WTC11 (cell line): Measurements from ENCODE around the gene FBXL13. TPM values are rescaled to one million over a fixed set of nuclear protein-coding genes. Genes with fewer than 3 reads are reported as not detected.
"Not testable (repeated sequence)": the region's sequence is repeated elsewhere in the genome, so short reads cannot be mapped to it uniquely, and the experiment has no call there.

Source experiments
- ATAC-seq: fragments of 200-7000 bp; cut with Tn5 transposase; 2 replicates; pipeline ENCODE4 v1.10.0; 2021; ENCODE audit warnings: mild to moderate bottlenecking, moderate library complexity
- CTCF ChIA-PET: fragments of 300-600 bp; sonication (Branson Sonifier 250); formaldehyde crosslinking; loops from one replicate; lab custom pipeline; 2021; ENCODE audit warnings: antibody characterized with exemption; lab: Charles Lee
- POLR2A ChIA-PET: fragments of 350-600 bp; sonication (Branson Sonifier 250); formaldehyde crosslinking; loops from one replicate; lab custom pipeline; 2021; ENCODE audit warnings: antibody characterized with exemption; lab: Charles Lee
- DNase-seq: peaks from one replicate; pipeline ENCODE4 v3.0.0; 2021; ENCODE audit warnings: low spot score
- H3K27ac Mint-ChIP-seq: 2 replicates; pipeline ENCODE4 v1.8.0; 2021; ENCODE audit warnings: mixed read lengths
- H3K27me3 Mint-ChIP-seq: 2 replicates; pipeline ENCODE4 v1.8.0; 2021; ENCODE audit warnings: low read depth, mild to moderate bottlenecking, moderate library complexity, mixed read lengths
- H3K36me3 Mint-ChIP-seq: 2 replicates; pipeline ENCODE4 v1.8.0; 2021; ENCODE audit warnings: mixed read lengths
- H3K4me1 Mint-ChIP-seq: 2 replicates; pipeline ENCODE4 v1.8.0; 2022; ENCODE audit warnings: mixed read lengths
- H3K4me3 Mint-ChIP-seq: 2 replicates; pipeline ENCODE4 v1.8.0; 2021; ENCODE audit warnings: mild to moderate bottlenecking, moderate library complexity, mixed read lengths
- H3K9me3 Mint-ChIP-seq: 2 replicates; pipeline ENCODE4 v1.8.0; 2021; ENCODE audit warnings: mixed read lengths
- ATF1 ChIP-seq: sonication (generic); formaldehyde crosslinking; IDR thresholded peaks from 2 replicates; pipeline ENCODE4 v1.8.1; 2023; ENCODE audit warnings: mild to moderate bottlenecking, moderate library complexity, missing genetic modification reagents
- ETV6 ChIP-seq: sonication (generic); formaldehyde crosslinking; IDR thresholded peaks from 2 replicates; pipeline ENCODE4 v1.8.1; 2022; ENCODE audit warnings: mild to moderate bottlenecking, missing genetic modification reagents
- GABPB1 ChIP-seq: sonication (generic); formaldehyde crosslinking; IDR thresholded peaks from 2 replicates; pipeline ENCODE4 v1.8.1; 2023; ENCODE audit warnings: mild to moderate bottlenecking, missing genetic modification reagents
- MYBL2 ChIP-seq: sonication (generic); formaldehyde crosslinking; IDR thresholded peaks from 2 replicates; pipeline ENCODE4 v1.8.1; 2023; ENCODE audit warnings: mild to moderate bottlenecking, moderate library complexity, missing genetic modification reagents
- NFATC4 ChIP-seq: fragments of 250-450 bp; sonication (Bioruptor Pico); IDR thresholded peaks from 2 replicates; pipeline ENCODE4 v1.9.0; 2021; ENCODE audit warnings: mild to moderate bottlenecking
- PRRX2 ChIP-seq: fragments of 250-450 bp; sonication (Bioruptor Pico); IDR thresholded peaks from 2 replicates; pipeline ENCODE4 v1.8.0; 2021; ENCODE audit warnings: mild to moderate bottlenecking
- SMAD3 ChIP-seq: sonication (generic); formaldehyde crosslinking; IDR thresholded peaks from 2 replicates; pipeline ENCODE4 v1.8.0; 2022; ENCODE audit warnings: missing genetic modification reagents, mild to moderate bottlenecking, borderline replicate concordance
- SOX15 ChIP-seq: fragments of 250-450 bp; sonication (Bioruptor Pico); IDR thresholded peaks from 2 replicates; pipeline ENCODE4 v1.9.0; 2021; ENCODE audit warnings: mild to moderate bottlenecking
- TCF7 ChIP-seq: sonication (generic); formaldehyde crosslinking; IDR thresholded peaks from 2 replicates; pipeline ENCODE4 v1.8.0; 2022; ENCODE audit warnings: mild to moderate bottlenecking, low read depth, missing genetic modification reagents, moderate library complexity
- ZNF219 ChIP-seq: sonication (generic); formaldehyde crosslinking; IDR thresholded peaks from 2 replicates; pipeline ENCODE4 v1.8.0; 2023; ENCODE audit warnings: missing genetic modification reagents, mild to moderate bottlenecking, borderline replicate concordance
- ZNF232 ChIP-seq: sonication (generic); formaldehyde crosslinking; IDR thresholded peaks from 2 replicates; pipeline ENCODE4 v1.8.0; 2022; ENCODE audit warnings: mild to moderate bottlenecking, missing genetic modification reagents
- ZNF263 ChIP-seq: sonication (generic); formaldehyde crosslinking; IDR thresholded peaks from 2 replicates; pipeline ENCODE4 v1.8.1; 2022; ENCODE audit warnings: low read depth, mild to moderate bottlenecking, moderate library complexity, missing genetic modification reagents
- ZNF416 ChIP-seq: fragments of 250-450 bp; sonication (Bioruptor Pico); IDR thresholded peaks from 2 replicates; pipeline ENCODE4 v1.9.0; 2021; ENCODE audit warnings: mild to moderate bottlenecking, inconsistent platforms
- total RNA-seq: library from RNA; stranded (reverse); gene quantifications from 3 replicates; pipeline ENCODE4 v1.2.3, GENCODE V29; 2021
- TF ChIP-seq, protein P1 (sequence below): sonication (generic); formaldehyde crosslinking; IDR thresholded peaks from 2 replicates; pipeline ENCODE4 v1.8.1; 2023; ENCODE audit warnings: mild to moderate bottlenecking, missing genetic modification reagents, borderline replicate concordance
- TF ChIP-seq, protein P2 (sequence below): sonication (generic); formaldehyde crosslinking; IDR thresholded peaks from 2 replicates; pipeline ENCODE4 v1.8.1; 2023; ENCODE audit warnings: mild to moderate bottlenecking, missing genetic modification reagents
- TF ChIP-seq, protein P3 (sequence below): fragments of 250-450 bp; sonication (Bioruptor Pico); IDR thresholded peaks from 2 replicates; pipeline ENCODE4 v1.9.0; 2021; ENCODE audit warnings: mild to moderate bottlenecking
- TF ChIP-seq, protein P4 (sequence below): fragments of 200-600 bp; IDR thresholded peaks from 2 replicates; pipeline ENCODE4 v1.8.0; 2022; ENCODE audit warnings: antibody characterized with exemption
- TF ChIP-seq, protein P5 (sequence below): sonication (generic); formaldehyde crosslinking; IDR thresholded peaks from 2 replicates; pipeline ENCODE4 v1.8.0; 2023; ENCODE audit warnings: missing genetic modification reagents
- TF ChIP-seq, protein P6 (sequence below): fragments of 250-450 bp; sonication (Bioruptor Pico); IDR thresholded peaks from 2 replicates; pipeline ENCODE4 v1.9.0; 2021; ENCODE audit warnings: mild to moderate bottlenecking, borderline replicate concordance

Gene FBXL13
- total RNA-seq, 1 experiment from 2014 or later, result 1.7 TPM

DNA sequence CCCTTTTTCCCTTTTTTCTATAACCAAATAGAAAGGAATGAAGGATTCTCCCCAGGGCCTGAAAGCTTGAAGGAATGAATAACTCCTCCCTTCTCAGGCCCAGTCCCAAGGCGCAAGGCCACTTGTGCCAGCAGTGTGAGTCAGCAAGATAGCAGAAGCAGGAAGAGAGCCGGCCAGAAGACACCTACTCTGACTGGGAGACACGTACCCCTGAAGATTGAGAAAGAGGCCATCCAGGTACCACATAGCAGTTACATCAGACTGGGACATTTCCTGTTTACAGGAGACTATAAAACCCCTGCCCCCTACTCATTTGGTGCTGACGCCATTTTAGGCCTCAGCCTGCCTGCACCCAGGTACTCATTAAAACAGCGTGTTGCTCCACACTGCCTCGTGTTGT, 96.3 kb downstream of the FBXL13 start (continued):
- no peak for TF ChIP-seq PRRX2 (CRISPR knock-in tag)
- no peak for TF ChIP-seq ZNF219
- TF ChIP-seq, protein P1, sequence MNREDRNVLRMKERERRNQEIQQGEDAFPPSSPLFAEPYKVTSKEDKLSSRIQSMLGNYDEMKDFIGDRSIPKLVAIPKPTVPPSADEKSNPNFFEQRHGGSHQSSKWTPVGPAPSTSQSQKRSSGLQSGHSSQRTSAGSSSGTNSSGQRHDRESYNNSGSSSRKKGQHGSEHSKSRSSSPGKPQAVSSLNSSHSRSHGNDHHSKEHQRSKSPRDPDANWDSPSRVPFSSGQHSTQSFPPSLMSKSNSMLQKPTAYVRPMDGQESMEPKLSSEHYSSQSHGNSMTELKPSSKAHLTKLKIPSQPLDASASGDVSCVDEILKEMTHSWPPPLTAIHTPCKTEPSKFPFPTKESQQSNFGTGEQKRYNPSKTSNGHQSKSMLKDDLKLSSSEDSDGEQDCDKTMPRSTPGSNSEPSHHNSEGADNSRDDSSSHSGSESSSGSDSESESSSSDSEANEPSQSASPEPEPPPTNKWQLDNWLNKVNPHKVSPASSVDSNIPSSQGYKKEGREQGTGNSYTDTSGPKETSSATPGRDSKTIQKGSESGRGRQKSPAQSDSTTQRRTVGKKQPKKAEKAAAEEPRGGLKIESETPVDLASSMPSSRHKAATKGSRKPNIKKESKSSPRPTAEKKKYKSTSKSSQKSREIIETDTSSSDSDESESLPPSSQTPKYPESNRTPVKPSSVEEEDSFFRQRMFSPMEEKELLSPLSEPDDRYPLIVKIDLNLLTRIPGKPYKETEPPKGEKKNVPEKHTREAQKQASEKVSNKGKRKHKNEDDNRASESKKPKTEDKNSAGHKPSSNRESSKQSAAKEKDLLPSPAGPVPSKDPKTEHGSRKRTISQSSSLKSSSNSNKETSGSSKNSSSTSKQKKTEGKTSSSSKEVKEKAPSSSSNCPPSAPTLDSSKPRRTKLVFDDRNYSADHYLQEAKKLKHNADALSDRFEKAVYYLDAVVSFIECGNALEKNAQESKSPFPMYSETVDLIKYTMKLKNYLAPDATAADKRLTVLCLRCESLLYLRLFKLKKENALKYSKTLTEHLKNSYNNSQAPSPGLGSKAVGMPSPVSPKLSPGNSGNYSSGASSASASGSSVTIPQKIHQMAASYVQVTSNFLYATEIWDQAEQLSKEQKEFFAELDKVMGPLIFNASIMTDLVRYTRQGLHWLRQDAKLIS (CRISPR knock-in tag), result no peak
- TF ChIP-seq ETV6 (CRISPR knock-in tag), result no peak
- TF ChIP-seq, protein P2, sequence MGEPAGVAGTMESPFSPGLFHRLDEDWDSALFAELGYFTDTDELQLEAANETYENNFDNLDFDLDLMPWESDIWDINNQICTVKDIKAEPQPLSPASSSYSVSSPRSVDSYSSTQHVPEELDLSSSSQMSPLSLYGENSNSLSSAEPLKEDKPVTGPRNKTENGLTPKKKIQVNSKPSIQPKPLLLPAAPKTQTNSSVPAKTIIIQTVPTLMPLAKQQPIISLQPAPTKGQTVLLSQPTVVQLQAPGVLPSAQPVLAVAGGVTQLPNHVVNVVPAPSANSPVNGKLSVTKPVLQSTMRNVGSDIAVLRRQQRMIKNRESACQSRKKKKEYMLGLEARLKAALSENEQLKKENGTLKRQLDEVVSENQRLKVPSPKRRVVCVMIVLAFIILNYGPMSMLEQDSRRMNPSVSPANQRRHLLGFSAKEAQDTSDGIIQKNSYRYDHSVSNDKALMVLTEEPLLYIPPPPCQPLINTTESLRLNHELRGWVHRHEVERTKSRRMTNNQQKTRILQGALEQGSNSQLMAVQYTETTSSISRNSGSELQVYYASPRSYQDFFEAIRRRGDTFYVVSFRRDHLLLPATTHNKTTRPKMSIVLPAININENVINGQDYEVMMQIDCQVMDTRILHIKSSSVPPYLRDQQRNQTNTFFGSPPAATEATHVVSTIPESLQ (CRISPR knock-in tag), result no peak

DNA sequence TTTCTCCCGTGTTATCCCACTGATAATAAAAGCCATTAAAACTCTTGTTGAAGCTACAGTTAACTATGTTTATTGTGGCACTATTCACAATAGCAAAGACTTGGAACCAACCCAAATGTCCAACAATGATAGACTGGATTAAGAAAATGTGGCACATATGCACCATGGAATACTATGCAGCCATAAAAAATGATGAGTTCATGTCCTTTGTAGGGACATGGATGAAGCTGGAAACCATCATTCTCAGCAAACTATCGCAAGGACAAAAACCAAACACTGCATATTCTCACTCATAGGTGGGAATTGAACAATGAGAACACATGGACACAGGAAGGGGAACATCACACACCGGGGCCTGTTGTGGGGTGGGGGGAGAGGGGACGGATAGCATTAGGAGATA, 97.0 kb downstream of the FBXL13 start:
- CTCF ChIA-PET, H3K9me3 Mint-ChIP-seq, H3K27ac Mint-ChIP-seq, H3K27me3 Mint-ChIP-seq, DNase-seq, ATAC-seq, POLR2A ChIA-PET, H3K36me3 Mint-ChIP-seq, H3K4me3 Mint-ChIP-seq: not testable (repeated sequence)
- peaks cover 26% of the 10 kb centered on the region for H3K4me1 Mint-ChIP-seq

DNA sequence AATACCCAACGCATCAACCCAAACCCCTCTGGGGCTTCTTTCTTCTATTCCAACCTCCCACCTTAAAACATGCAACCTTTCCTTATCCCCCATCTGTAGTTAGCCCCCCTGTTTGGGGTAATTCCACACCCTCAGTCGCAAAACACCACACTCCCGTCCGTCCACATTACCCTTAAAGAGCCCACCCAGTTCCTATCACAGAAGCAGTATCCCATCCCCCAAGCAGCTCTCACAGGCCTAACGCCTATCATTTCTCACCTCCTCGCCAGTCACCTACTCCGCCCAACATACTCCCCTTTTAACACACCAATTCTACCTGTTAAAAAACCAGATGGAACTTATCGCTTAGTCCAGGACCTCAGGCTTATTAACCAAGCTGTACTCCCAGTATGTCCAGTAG, 98.1 kb downstream of the FBXL13 start:
- POLR2A ChIA-PET, result no interaction called here
- H3K27ac Mint-ChIP-seq, result no peak overlapping the region; the same call in 1 of the 2 replicates
- no peaks in the 10 kb centered on the region for H3K27me3 Mint-ChIP-seq
- DNase-seq (no peak), ATAC-seq (no peak)
- H3K36me3 Mint-ChIP-seq, result no peaks in the 10 kb centered on the region
- H3K4me3 Mint-ChIP-seq, result no peak overlapping the region
- CTCF ChIA-PET, result no interaction called here
- H3K4me1 Mint-ChIP-seq, result peaks cover 26% of the 10 kb centered on the region
- H3K9me3 Mint-ChIP-seq, result peaks cover 4% of the 10 kb centered on the region
- TF ChIP-seq ZNF416 (CRISPR knock-in tag) (no peak), ZNF232 (CRISPR knock-in tag) (no peak), ATF1 (CRISPR knock-in tag) (no peak), PRRX2 (CRISPR knock-in tag) (no peak), ZNF263 (no peak), TCF7 (no peak), MYBL2 (CRISPR knock-in tag) (no peak), SMAD3 (CRISPR knock-in tag) (no peak), GABPB1 (CRISPR knock-in tag) (no peak), SOX15 (CRISPR knock-in tag) (no peak), NFATC4 (CRISPR knock-in tag) (no peak)
- TF ChIP-seq, protein P3, sequence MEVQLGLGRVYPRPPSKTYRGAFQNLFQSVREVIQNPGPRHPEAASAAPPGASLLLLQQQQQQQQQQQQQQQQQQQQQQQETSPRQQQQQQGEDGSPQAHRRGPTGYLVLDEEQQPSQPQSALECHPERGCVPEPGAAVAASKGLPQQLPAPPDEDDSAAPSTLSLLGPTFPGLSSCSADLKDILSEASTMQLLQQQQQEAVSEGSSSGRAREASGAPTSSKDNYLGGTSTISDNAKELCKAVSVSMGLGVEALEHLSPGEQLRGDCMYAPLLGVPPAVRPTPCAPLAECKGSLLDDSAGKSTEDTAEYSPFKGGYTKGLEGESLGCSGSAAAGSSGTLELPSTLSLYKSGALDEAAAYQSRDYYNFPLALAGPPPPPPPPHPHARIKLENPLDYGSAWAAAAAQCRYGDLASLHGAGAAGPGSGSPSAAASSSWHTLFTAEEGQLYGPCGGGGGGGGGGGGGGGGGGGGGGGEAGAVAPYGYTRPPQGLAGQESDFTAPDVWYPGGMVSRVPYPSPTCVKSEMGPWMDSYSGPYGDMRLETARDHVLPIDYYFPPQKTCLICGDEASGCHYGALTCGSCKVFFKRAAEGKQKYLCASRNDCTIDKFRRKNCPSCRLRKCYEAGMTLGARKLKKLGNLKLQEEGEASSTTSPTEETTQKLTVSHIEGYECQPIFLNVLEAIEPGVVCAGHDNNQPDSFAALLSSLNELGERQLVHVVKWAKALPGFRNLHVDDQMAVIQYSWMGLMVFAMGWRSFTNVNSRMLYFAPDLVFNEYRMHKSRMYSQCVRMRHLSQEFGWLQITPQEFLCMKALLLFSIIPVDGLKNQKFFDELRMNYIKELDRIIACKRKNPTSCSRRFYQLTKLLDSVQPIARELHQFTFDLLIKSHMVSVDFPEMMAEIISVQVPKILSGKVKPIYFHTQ (CRISPR knock-in tag), result no peak
- TF ChIP-seq, protein P4, sequence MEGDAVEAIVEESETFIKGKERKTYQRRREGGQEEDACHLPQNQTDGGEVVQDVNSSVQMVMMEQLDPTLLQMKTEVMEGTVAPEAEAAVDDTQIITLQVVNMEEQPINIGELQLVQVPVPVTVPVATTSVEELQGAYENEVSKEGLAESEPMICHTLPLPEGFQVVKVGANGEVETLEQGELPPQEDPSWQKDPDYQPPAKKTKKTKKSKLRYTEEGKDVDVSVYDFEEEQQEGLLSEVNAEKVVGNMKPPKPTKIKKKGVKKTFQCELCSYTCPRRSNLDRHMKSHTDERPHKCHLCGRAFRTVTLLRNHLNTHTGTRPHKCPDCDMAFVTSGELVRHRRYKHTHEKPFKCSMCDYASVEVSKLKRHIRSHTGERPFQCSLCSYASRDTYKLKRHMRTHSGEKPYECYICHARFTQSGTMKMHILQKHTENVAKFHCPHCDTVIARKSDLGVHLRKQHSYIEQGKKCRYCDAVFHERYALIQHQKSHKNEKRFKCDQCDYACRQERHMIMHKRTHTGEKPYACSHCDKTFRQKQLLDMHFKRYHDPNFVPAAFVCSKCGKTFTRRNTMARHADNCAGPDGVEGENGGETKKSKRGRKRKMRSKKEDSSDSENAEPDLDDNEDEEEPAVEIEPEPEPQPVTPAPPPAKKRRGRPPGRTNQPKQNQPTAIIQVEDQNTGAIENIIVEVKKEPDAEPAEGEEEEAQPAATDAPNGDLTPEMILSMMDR, result no peak
- TF ChIP-seq, protein P5, sequence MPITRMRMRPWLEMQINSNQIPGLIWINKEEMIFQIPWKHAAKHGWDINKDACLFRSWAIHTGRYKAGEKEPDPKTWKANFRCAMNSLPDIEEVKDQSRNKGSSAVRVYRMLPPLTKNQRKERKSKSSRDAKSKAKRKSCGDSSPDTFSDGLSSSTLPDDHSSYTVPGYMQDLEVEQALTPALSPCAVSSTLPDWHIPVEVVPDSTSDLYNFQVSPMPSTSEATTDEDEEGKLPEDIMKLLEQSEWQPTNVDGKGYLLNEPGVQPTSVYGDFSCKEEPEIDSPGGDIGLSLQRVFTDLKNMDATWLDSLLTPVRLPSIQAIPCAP (CRISPR knock-in tag), result no peak
- TF ChIP-seq, protein P6, sequence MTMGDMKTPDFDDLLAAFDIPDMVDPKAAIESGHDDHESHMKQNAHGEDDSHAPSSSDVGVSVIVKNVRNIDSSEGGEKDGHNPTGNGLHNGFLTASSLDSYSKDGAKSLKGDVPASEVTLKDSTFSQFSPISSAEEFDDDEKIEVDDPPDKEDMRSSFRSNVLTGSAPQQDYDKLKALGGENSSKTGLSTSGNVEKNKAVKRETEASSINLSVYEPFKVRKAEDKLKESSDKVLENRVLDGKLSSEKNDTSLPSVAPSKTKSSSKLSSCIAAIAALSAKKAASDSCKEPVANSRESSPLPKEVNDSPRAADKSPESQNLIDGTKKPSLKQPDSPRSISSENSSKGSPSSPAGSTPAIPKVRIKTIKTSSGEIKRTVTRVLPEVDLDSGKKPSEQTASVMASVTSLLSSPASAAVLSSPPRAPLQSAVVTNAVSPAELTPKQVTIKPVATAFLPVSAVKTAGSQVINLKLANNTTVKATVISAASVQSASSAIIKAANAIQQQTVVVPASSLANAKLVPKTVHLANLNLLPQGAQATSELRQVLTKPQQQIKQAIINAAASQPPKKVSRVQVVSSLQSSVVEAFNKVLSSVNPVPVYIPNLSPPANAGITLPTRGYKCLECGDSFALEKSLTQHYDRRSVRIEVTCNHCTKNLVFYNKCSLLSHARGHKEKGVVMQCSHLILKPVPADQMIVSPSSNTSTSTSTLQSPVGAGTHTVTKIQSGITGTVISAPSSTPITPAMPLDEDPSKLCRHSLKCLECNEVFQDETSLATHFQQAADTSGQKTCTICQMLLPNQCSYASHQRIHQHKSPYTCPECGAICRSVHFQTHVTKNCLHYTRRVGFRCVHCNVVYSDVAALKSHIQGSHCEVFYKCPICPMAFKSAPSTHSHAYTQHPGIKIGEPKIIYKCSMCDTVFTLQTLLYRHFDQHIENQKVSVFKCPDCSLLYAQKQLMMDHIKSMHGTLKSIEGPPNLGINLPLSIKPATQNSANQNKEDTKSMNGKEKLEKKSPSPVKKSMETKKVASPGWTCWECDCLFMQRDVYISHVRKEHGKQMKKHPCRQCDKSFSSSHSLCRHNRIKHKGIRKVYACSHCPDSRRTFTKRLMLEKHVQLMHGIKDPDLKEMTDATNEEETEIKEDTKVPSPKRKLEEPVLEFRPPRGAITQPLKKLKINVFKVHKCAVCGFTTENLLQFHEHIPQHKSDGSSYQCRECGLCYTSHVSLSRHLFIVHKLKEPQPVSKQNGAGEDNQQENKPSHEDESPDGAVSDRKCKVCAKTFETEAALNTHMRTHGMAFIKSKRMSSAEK (CRISPR knock-in tag), result no peak
